Esophagus squamous epithelium (tissue), 5 donors: ENCODE results near the gene PPME1. TPM values are rescaled to one million over a fixed set of nuclear protein-coding genes. Genes with fewer than 3 reads are reported as not detected.

Experiments used
- DNase-seq: peaks from one replicate; lab custom pipeline; 2025; lab: John Stamatoyannopoulos, UW
- H3K27ac ChIP-seq, 4 donors: fragments of 200-600 bp; sonication (generic); one replicate each; pipeline ENCODE4 v1.5.1; 2016 to 2019; ENCODE audit warnings: mild to moderate bottlenecking in 1 of 4
- H3K27me3 ChIP-seq, 4 donors: fragments of 200-600 bp; sonication (generic); 1 replicate in 3 of 4; 2 replicates in 1 of 4; pipeline versions ENCODE4 v1.5.1 to v1.6.0; 2017 to 2021; ENCODE audit warnings: antibody characterized with exemption in 1 of 4
- H3K36me3 ChIP-seq, 3 donors: fragments of 200-600 bp; sonication (generic); one replicate each; pipeline ENCODE4 v1.5.1; 2016 to 2019
- H3K4me1 ChIP-seq, 3 donors: fragments of 200-600 bp; sonication (generic); one replicate each; pipeline ENCODE4 v1.5.1; 2017 to 2019
- H3K4me3 ChIP-seq, 4 donors: fragments of 200-600 bp; sonication (generic); 1 replicate in 3 of 4; 2 replicates in 1 of 4; pipeline ENCODE4 v1.5.1; 2016 to 2019; ENCODE audit warnings: mild to moderate bottlenecking in 2 of 4, moderate library complexity in 1 of 4
- H3K9me3 ChIP-seq, 3 donors: fragments of 200-600 bp; sonication (generic); one replicate each; pipeline ENCODE4 v1.5.1; 2016 to 2019
- CTCF ChIP-seq, 6 experiments: fragments of 450-650 bp in 4 of 6; fragments of 200-600 bp in 2 of 6; sonication (generic) in 2 of 6; IDR thresholded peaks; one replicate each; pipeline ENCODE4 v1.5.1; 2016 to 2019; ENCODE audit warnings: antibody characterized with exemption in 6 of 6, mild to moderate bottlenecking in 4 of 6, moderate library complexity in 4 of 6
- POLR2A ChIP-seq, 4 donors: fragments of 450-650 bp; IDR thresholded peaks; one replicate each; pipeline ENCODE4 v1.6.1; 2017; ENCODE audit warnings: antibody characterized with exemption in 4 of 4, mild to moderate bottlenecking in 4 of 4, moderate library complexity in 3 of 4
- WGBS, 2 donors: methylation state at CpG; one replicate each; pipeline ENCODE4 v1.1.5; 2018; 5-methylcytosine and 5-hydroxymethylcytosine counted together
- intact Hi-C: fragments of 100-400 bp; cut with DNase I; formaldehyde crosslinking; loops from one replicate; pipeline ENCODE4 v1.15.0; 2022
- total RNA-seq, 4 donors: library from RNA; depleted of rRNA; stranded (reverse); fragments of >200 nt; gene quantifications; one replicate each; pipeline ENCODE4 v1.1.0, GENCODE V29; 2016
- donor health status: DM: yes; HTN: yes; CAD: no.

Gene PPME1
- total RNA-seq, 4 donors from 2014 or later, result 20.6 to 29.3 (median 28.1) TPM

GRCh38 chr11:74175920-74176319, 4.8 kb downstream of the PPME1 start:
- H3K36me3 ChIP-seq, result peaks cover 0 to 13% (median 0%) of the 10 kb centered on the region in 3 donors
- TF ChIP-seq CTCF (IDR thresholded peaks at IDR 0.05) (no peak), POLR2A (IDR thresholded peaks at IDR 0.05) (no peak)
- intact Hi-C loops, result no loop called here
- H3K27ac ChIP-seq, result no peak overlapping the region
- H3K27me3 ChIP-seq, result no peaks in the 10 kb centered on the region
- H3K4me3 ChIP-seq, result no peak overlapping the region
- H3K9me3 ChIP-seq, result no peaks in the 10 kb centered on the region
- 80% methylated on average over 1 of the region's 1 CpG for WGBS, 2 donors
- DNase-seq, result no peak
- H3K4me1 ChIP-seq, result peaks cover 6 to 32% (median 8%) of the 10 kb centered on the region in 3 donors

GRCh38 chr11:74179234-74180052, 8.4 kb downstream of the PPME1 start:
- Histone ChIP-seq H3K27me3 (no peaks in the 10 kb centered on the region), H3K27ac (no peak overlapping the region), H3K4me1 (peaks cover 0 to 4% (median 0%) of the 10 kb centered on the region in 3 donors), H3K4me3 (no peak overlapping the region), H3K9me3 (no peaks in the 10 kb centered on the region), H3K36me3 (peaks cover 0 to 13% (median 0%) of the 10 kb centered on the region in 3 donors)
- intact Hi-C loops, result no loop called here
- 91% methylated on average over 7 of the region's 7 CpGs for WGBS, 2 donors
- TF ChIP-seq CTCF (IDR thresholded peaks at IDR 0.05) (no peak), POLR2A (IDR thresholded peaks at IDR 0.05) (no peak)
- no peak for DNase-seq

GRCh38 chr11:74182635-74183034, 11.5 kb downstream of the PPME1 start:
- DNase-seq, result no peak
- TF ChIP-seq CTCF (IDR thresholded peaks at IDR 0.05) (no peak), POLR2A (IDR thresholded peaks at IDR 0.05) (no peak)
- intact Hi-C loops, result no loop called here
- Histone ChIP-seq H3K36me3 (peaks cover 0 to 5% (median 0%) of the 10 kb centered on the region in 3 donors), H3K4me1 (no peaks in the 10 kb centered on the region), H3K27ac (no peak overlapping the region), H3K27me3 (no peaks in the 10 kb centered on the region), H3K4me3 (no peak overlapping the region), H3K9me3 (no peaks in the 10 kb centered on the region)
- WGBS, 2 donors, result 87 to 94% methylated on average over 4 of the region's 4 CpGs

GRCh38 chr11:74185285-74185684, 14.2 kb downstream of the PPME1 start:
- 76 to 80% methylated on average over 5 of the region's 5 CpGs for WGBS, 2 donors
- intact Hi-C loops, result no loop called here

More at GRCh38 chr11:74185285-74185684, 14.2 kb downstream of the PPME1 start:
- Histone ChIP-seq H3K4me1 (no peaks in the 10 kb centered on the region), H3K9me3 (no peaks in the 10 kb centered on the region), H3K4me3 (no peak overlapping the region), H3K27ac (no peak overlapping the region), H3K36me3 (peaks cover 0 to 21% (median 3%) of the 10 kb centered on the region in 3 donors), H3K27me3 (no peaks in the 10 kb centered on the region)
- no peak for DNase-seq
- TF ChIP-seq POLR2A (IDR thresholded peaks at IDR 0.05) (no peak), CTCF (IDR thresholded peaks at IDR 0.05) (no peak)
